OCI-LY3 (cell line): ENCODE data around the gene ZNF296.

Source experiments
- H2AFZ ChIP-seq: fragments of 200-600, 300-600 bp; shearing (Covaris generic); 2 replicates; pipeline ENCODE4 v1.6.0; 2014; ENCODE audit warnings: antibody characterized with exemption, low read depth, low read length
- H3K27ac ChIP-seq: fragments of 200-600, 300-600 bp; sonication (generic); 2 replicates; pipeline ENCODE4 v1.5.1; 2014; ENCODE audit warnings: mild to moderate bottlenecking, low read length, moderate library complexity, mixed read lengths
- H3K27me3 ChIP-seq: fragments of 200-600, 300-600 bp; sonication (generic); 2 replicates; pipeline ENCODE4 v1.6.1; 2014; ENCODE audit warnings: low read depth, low read length, mixed read lengths
- H3K36me3 ChIP-seq: fragments of 200-600, 300-600 bp; sonication (generic); replicated peaks from 2 replicates; pipeline ENCODE3; 2014; ENCODE audit warnings: low read depth, low read length, mixed read lengths
- H3K4me1 ChIP-seq: fragments of 300-600, 200-600 bp; sonication (generic); 2 replicates; pipeline ENCODE4 v1.6.1; 2014; ENCODE audit warnings: low read length, mixed read lengths
- H3K4me2 ChIP-seq: fragments of 200-600, 300-600 bp; sonication (generic); 2 replicates; pipeline ENCODE4 v1.6.1; 2014; ENCODE audit warnings: low read length, mixed read lengths
- H3K4me3 ChIP-seq: fragments of 300-600, 200-600 bp; sonication (generic); 2 replicates; pipeline ENCODE4 v1.5.1; 2014; ENCODE audit warnings: antibody characterized with exemption, mild to moderate bottlenecking, low read length, moderate library complexity
- H3K79me2 ChIP-seq: fragments of 300-600, 200-600 bp; shearing (Covaris generic); 2 replicates; pipeline ENCODE4 v1.6.1; 2014; ENCODE audit warnings: mild to moderate bottlenecking, low read length, mixed read lengths
- H3K9ac ChIP-seq: fragments of 300-600, 200-600 bp; shearing (Covaris generic); 2 replicates; pipeline ENCODE4 v1.6.0; 2014; ENCODE audit warnings: mild to moderate bottlenecking, low read length, moderate library complexity
- H3K9me3 ChIP-seq: fragments of 200-600, 300-600 bp; shearing (Covaris generic); 2 replicates; pipeline ENCODE4 v1.6.1; 2014; ENCODE audit warnings: low read length, mixed read lengths; ENCODE audit not compliant: insufficient read depth
- H4K20me1 ChIP-seq: fragments of 200-600, 300-600 bp; sonication (generic); 2 replicates; pipeline ENCODE4 v1.6.1; 2016; ENCODE audit warnings: low read length, mixed read lengths; ENCODE audit not compliant: insufficient read depth
- CTCF ChIP-seq: fragments of 200-600, 300-600 bp; sonication (generic); IDR thresholded peaks from 2 replicates; pipeline ENCODE4 v1.5.1; 2014; ENCODE audit warnings: antibody characterized with exemption, low read length, low read depth
- EZH2phosphoT487 ChIP-seq: fragments of 200-600 bp; shearing (Covaris generic); IDR thresholded peaks from 2 replicates; pipeline ENCODE4 v1.6.1; 2018; ENCODE audit warnings: antibody characterized with exemption, mixed run types, low read depth

The ZNF296 gene

GRCh38 chr19:45103156-45103507 is 26.9 kb upstream of the ZNF296 start:
- Histone ChIP-seq H3K9me3 (no peaks in the 10 kb centered on the region), H3K4me1 (no peaks in the 10 kb centered on the region), H3K79me2 (peaks cover 88% of the 10 kb centered on the region), H3K9ac (no peak overlapping the region), H3K4me3 (no peak overlapping the region), H4K20me1 (peaks cover 73% of the 10 kb centered on the region), H3K36me3 (no peaks in the 10 kb centered on the region), H3K27ac (no peak overlapping the region), H2AFZ (no peak overlapping the region), H3K27me3 (no peaks in the 10 kb centered on the region), H3K4me2 (no peak overlapping the region)
- no peak for TF ChIP-seq EZH2phosphoT487
- TF ChIP-seq CTCF, result no peak

- Histone ChIP-seq H3K9ac (no peak overlapping the region), H3K9me3 (no peaks in the 10 kb centered on the region), H3K79me2 (peaks cover 88% of the 10 kb centered on the region), H3K27ac (no peak overlapping the region), H3K27me3 (no peaks in the 10 kb centered on the region), H3K4me3 (no peak overlapping the region), H2AFZ (no peak overlapping the region), H3K36me3 (no peaks in the 10 kb centered on the region), H3K4me1 (no peaks in the 10 kb centered on the region), H4K20me1 (peaks cover 76% of the 10 kb centered on the region), H3K4me2 (no peak overlapping the region)
- TF ChIP-seq EZH2phosphoT487, result no peak
- TF ChIP-seq CTCF, result no peak
Observed at GRCh38 chr19:45102481-45102880, 26.2 kb upstream of the ZNF296 start.

DNA sequence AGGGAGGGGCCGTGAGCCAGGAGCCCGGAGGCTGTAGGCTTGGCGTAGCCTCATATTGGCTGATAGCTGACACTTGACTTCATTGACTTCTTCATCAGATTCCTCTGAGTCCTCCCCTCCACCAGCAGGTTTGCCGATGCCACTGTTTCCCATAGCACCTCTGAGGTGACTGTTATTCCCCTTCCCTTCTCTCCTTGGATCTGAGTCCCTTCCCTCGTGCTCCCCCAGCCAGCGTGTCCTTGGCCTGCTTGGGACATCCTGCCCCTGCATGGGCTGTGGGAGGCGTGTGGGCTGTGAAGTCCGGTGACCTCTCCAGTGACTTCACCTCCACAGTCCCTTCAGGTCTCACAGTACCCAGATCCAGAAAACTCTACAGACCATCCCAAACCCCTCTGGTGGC is 25.5 kb upstream of the ZNF296 start:
- Histone ChIP-seq H3K36me3 (no peaks in the 10 kb centered on the region), H3K4me3 (no peak overlapping the region), H3K27ac (no peak overlapping the region), H3K4me2 (no peak overlapping the region), H4K20me1 (peaks cover 83% of the 10 kb centered on the region), H3K27me3 (no peaks in the 10 kb centered on the region), H3K9me3 (no peaks in the 10 kb centered on the region), H2AFZ (no peak overlapping the region), H3K79me2 (peaks cover 91% of the 10 kb centered on the region), H3K9ac (no peak overlapping the region), H3K4me1 (no peaks in the 10 kb centered on the region)
- TF ChIP-seq EZH2phosphoT487 (no peak), CTCF (no peak)

GRCh38 chr19:45100846-45101252 is 24.6 kb upstream of the ZNF296 start:
- Histone ChIP-seq H3K27ac (no peak overlapping the region), H3K36me3 (no peaks in the 10 kb centered on the region), H3K9me3 (no peaks in the 10 kb centered on the region), H3K4me1 (no peaks in the 10 kb centered on the region), H4K20me1 (peaks cover 91% of the 10 kb centered on the region), H3K79me2 (peaks cover 95% of the 10 kb centered on the region), H3K9ac (no peak overlapping the region), H3K27me3 (no peaks in the 10 kb centered on the region), H2AFZ (no peak overlapping the region), H3K4me3 (no peak overlapping the region), H3K4me2 (no peak overlapping the region)
- TF ChIP-seq CTCF, result no peak
- TF ChIP-seq EZH2phosphoT487, result no peak
